ENCODE measurements around the gene BMI1. TPM values are rescaled to one million over a fixed set of nuclear protein-coding genes. Genes with fewer than 3 reads are reported as not detected.

BMI1 gene
- total RNA-seq, 6 experiments from 2014 or later: 23.7 to 36.6 (median 27.8) TPM

DNA sequence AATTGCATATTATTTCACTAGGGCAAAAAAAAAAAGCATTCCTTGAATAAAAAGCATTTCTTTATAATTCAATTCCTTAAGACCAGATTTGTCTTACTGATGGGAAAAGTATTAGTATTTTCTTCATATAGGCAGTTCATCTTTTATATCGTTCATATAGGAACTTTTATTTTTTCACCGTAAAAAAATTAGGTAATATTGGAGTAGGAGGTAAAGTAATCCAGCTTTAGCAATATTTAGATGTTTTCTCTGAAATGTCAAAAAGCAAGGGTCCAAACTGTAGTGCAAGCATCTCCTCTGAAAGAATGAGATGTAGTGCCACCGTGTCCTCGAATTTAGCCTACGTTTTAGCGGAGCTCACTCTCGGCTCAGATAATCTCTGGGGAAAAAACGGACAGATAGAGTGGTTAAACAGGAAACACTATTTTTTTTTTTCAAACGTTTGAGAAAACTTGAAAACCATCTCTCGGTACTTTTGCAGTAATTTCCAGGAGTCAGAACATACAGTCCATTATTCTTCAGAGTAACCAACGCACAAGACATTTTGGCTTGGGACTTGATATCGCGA lies 18.9 kb downstream of the BMI1 start:
- peak in 2 of 4 donors; percentile 6 to 8 for ATAC-seq
- WGBS (ENCODE audit: insufficient coverage, low coverage, low lambda C conversion rate, missing lambda C conversion rate): 2% methylated on average over 13 of the region's 13 CpGs
- intact Hi-C loops (cut with DNase I): no loop called here
- no peak for DNase-seq
- Histone ChIP-seq H3K4me3 (peak overlapping the region; percentile 75 to 85 (median 75)), H3K36me3 (no peaks in the 10 kb centered on the region), H3K27ac (peak overlapping the region; percentile 89 to 98 (median 95)), H3K4me1 (peaks cover 0 to 20% (median 3%) of the 10 kb centered on the region in 4 donors), H3K27me3 (peaks cover 21 to 74% of the 10 kb centered on the region in 2 donors), H3K9me3 (no peaks in the 10 kb centered on the region)
- TF ChIP-seq, protein P1, sequence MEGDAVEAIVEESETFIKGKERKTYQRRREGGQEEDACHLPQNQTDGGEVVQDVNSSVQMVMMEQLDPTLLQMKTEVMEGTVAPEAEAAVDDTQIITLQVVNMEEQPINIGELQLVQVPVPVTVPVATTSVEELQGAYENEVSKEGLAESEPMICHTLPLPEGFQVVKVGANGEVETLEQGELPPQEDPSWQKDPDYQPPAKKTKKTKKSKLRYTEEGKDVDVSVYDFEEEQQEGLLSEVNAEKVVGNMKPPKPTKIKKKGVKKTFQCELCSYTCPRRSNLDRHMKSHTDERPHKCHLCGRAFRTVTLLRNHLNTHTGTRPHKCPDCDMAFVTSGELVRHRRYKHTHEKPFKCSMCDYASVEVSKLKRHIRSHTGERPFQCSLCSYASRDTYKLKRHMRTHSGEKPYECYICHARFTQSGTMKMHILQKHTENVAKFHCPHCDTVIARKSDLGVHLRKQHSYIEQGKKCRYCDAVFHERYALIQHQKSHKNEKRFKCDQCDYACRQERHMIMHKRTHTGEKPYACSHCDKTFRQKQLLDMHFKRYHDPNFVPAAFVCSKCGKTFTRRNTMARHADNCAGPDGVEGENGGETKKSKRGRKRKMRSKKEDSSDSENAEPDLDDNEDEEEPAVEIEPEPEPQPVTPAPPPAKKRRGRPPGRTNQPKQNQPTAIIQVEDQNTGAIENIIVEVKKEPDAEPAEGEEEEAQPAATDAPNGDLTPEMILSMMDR (IDR thresholded peaks at IDR 0.05): no peak
- no peak for TF ChIP-seq POLR2A (IDR thresholded peaks at IDR 0.05)

DNA sequence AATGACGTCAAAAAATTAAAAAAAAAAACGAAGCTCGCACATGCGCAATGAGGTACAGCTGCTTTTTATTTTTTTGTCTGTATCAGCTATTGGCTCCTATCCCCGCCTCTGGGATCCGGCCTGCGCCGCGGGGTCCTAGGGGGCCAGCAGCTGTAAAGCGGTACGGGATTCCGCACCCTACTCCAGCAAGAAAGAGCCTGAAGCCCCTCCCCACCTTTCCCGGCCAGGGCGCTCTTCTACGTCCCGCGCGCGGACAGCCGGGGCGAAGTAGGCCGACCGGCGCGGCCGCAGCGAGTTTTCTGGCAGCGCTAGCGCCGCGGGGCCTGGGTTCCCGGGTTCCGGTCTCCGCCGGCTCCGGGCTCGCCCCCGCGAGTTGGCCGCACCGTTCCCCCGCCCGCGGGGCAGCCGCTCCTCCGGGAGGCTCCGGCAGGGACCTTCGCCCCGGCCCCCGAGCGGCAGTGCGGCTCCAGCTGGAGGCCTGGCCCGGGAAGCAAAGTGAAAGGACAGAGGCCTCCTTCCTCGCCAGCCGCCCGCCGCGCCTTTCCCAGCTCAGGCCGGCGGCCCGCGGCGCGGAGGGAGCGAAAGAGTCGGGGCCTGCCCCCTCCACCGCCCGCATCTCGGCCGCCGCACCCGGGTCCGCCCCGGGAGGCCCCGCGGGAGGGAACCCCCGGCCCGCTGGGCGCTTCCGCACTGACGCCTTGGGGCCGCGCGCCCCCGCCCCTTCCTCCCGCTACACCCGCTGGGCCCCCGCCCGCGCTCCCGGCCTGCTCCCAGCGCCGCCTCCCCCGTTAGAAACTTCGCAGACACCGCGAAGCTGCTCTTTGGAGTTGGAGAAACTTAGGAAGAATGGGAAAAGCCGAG lies 19.7 kb downstream of the BMI1 start:
- peaks cover 28 to 74% of the 10 kb centered on the region in 2 donors for H3K27me3 ChIP-seq
- 1% methylated on average over 11 of the region's 98 CpGs for WGBS (ENCODE audit: insufficient coverage, low coverage, low lambda C conversion rate, missing lambda C conversion rate)
- TF ChIP-seq, protein P1 (IDR thresholded peaks at IDR 0.05): no peak
- peak; percentile 64 for TF ChIP-seq POLR2A (IDR thresholded peaks at IDR 0.05)
- H3K27ac ChIP-seq: peak overlapping the region; percentile 89 to 98 (median 95)
- ATAC-seq (peak; percentile 78 to 86 (median 82)), DNase-seq (peak; percentile 75 to 82 (median 79))
- peak overlapping the region; percentile 75 to 85 (median 75) for H3K4me3 ChIP-seq
- H3K4me1 ChIP-seq: peaks cover 0 to 13% (median 3%) of the 10 kb centered on the region in 4 donors
- no peaks in the 10 kb centered on the region for H3K36me3 ChIP-seq
- intact Hi-C loops (cut with DNase I): no loop called here
- no peaks in the 10 kb centered on the region for H3K9me3 ChIP-seq

DNA sequence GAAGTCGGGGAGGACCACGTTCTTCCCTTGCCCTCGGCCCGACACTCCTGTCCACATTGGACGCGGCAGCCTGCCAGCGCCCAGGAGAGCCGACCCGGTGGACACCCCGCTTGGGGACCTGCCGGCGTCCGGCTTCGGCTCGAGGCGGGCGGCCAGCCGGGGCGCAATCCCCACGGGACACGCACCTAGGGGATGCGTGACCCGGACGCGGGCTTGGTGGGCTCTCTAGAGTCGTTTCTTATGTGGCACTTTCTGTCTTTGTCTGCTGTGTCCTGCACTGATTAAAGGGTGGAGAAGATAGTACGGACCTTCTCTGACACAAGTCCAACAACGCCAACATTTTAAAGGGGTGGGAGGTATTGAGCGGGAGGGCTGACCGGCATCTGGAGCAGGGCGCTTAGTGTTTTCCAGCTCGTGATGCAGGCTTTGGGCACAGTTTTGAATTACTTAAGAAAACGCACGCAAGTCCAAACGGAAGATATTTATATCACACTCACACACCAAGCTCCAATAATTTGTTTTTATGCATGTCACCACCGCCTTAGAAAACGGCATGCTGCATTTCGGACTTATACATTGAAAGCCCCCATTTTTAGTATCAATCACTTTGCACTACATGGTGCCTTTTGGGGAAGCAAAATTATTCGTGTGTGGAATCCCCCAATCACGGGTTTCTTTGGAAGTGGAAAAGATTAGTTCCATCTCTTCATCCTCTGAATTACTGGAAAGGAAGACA lies 20.5 kb downstream of the BMI1 start:
- peak overlapping the region; percentile 89 to 98 (median 95) for H3K27ac ChIP-seq
- no peaks in the 10 kb centered on the region for H3K36me3 ChIP-seq
- H3K9me3 ChIP-seq: no peaks in the 10 kb centered on the region
- intact Hi-C loops (cut with DNase I): no loop called here
- no peak for TF ChIP-seq POLR2A (IDR thresholded peaks at IDR 0.05)
- TF ChIP-seq, protein P1 (IDR thresholded peaks at IDR 0.05): no peak
- WGBS (ENCODE audit: insufficient coverage, low coverage, low lambda C conversion rate, missing lambda C conversion rate): 2% methylated on average over 24 of the region's 40 CpGs
- H3K4me3 ChIP-seq: peak overlapping the region; percentile 75 to 85 (median 75)
- H3K4me1 ChIP-seq: peaks cover 0 to 7% (median 3%) of the 10 kb centered on the region in 4 donors
- DNase-seq (no peak), ATAC-seq (peak; percentile 47 to 58 (median 52))
- peaks cover 28 to 66% of the 10 kb centered on the region in 2 donors for H3K27me3 ChIP-seq

DNA sequence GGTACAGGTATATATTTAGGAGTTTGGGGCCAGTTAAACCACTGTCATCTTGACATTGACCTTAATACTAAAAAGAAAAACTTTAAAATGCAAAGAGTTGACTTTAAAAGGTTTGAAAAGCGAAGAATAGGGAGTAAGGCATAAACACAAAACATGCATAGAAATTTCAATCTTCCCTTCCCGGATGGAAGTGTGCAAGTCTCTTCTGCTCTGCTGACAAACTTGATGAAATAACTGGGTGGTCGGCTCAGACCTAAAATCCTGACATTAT lies 21.0 kb downstream of the BMI1 start:
- WGBS (ENCODE audit: insufficient coverage, low coverage, low lambda C conversion rate, missing lambda C conversion rate): 39% methylated on average over 3 of the region's 3 CpGs
- TF ChIP-seq, protein P1 (IDR thresholded peaks at IDR 0.05): no peak
- no peak for TF ChIP-seq POLR2A (IDR thresholded peaks at IDR 0.05)

More for the DNA sequence above, 21.0 kb downstream of the BMI1 start:
- no peak for DNase-seq
- intact Hi-C loops (cut with DNase I): no loop called here
- H3K4me1 ChIP-seq: peaks cover 0 to 5% (median 1%) of the 10 kb centered on the region in 4 donors
- no peak overlapping the region for H3K27ac ChIP-seq
- no peaks in the 10 kb centered on the region for H3K9me3 ChIP-seq
- H3K27me3 ChIP-seq: peaks cover 26 to 61% of the 10 kb centered on the region in 2 donors
- ATAC-seq: no peak
- H3K4me3 ChIP-seq: no peak overlapping the region
- no peaks in the 10 kb centered on the region for H3K36me3 ChIP-seq
